Epidermal melanocyte (primary cell): Measurements from ENCODE around the gene SHISA7.

Experiments
- DNase-seq: peaks from one replicate; pipeline ENCODE4 v3.0.0; 2011; ENCODE audit warnings: low spot score; ENCODE audit not compliant: insufficient read length

Gene SHISA7

GRCh38 chr19:55443045-55443823 lies at the start of gene SHISA7:
Gene SHISA7 (minus strand): TSS chr19:55443300. CDS start chr19:55442863, 437 bp downstream.
- peak; percentile 52 for DNase-seq

- no peak for DNase-seq
Observed at GRCh38 chr19:55492362-55492944, 49.4 kb upstream of the SHISA7 start.

- DNase-seq: no peak
Observed at GRCh38 chr19:55491546-55492360, 48.7 kb upstream of the SHISA7 start.

- DNase-seq: no peak
Observed at GRCh38 chr19:55490478-55491432, 47.7 kb upstream of the SHISA7 start.

- DNase-seq: no peak
Observed at GRCh38 chr19:55489711-55490477, 46.8 kb upstream of the SHISA7 start.

- no peak for DNase-seq
Observed at GRCh38 chr19:55488986-55489710, 46.0 kb upstream of the SHISA7 start.

- no peak for DNase-seq
Observed at GRCh38 chr19:55487924-55488687, 45.0 kb upstream of the SHISA7 start, which contains the start of gene SSC5D. Gene SSC5D (plus strand): TSS chr19:55488436. CDS start chr19:55488590, 154 bp downstream.

GRCh38 chr19:55486971-55487923 lies 44.1 kb upstream of the SHISA7 start:
- peak; percentile 97 for DNase-seq

GRCh38 chr19:55486043-55486970 lies 43.2 kb upstream of the SHISA7 start:
- no peak for DNase-seq

GRCh38 chr19:55485439-55486011 lies 42.4 kb upstream of the SHISA7 start:
- no peak for DNase-seq

- peak; percentile 98 for DNase-seq
Observed at GRCh38 chr19:55484593-55485438, 41.7 kb upstream of the SHISA7 start, which contains the start of gene NAT14. Gene NAT14 (plus strand): TSS chr19:55485188. CDS start chr19:55485709, 521 bp downstream.

- DNase-seq: no peak
Observed at GRCh38 chr19:55483706-55484592, 40.8 kb upstream of the SHISA7 start.

GRCh38 chr19:55482967-55483705 lies 40.0 kb upstream of the SHISA7 start:
- DNase-seq: no peak
